Measurements from ENCODE around the gene TAF1A. TPM values are rescaled to one million over a fixed set of nuclear protein-coding genes. Genes with fewer than 3 reads are reported as not detected.

The TAF1A gene
- total RNA-seq, 1 donor from 2014 or later = 19.2 TPM

GRCh38 chr1:222586842-222587241 is 2.9 kb downstream of the TAF1A start:
- H3K27me3 Mint-ChIP-seq (ENCODE audit: insufficient read depth) = peaks cover 3% of the 10 kb centered on the region
- intact Hi-C loops (cut with micrococcal nuclease) = loop anchor here (5.0 kb wide), 1 partner anchor 1150 kb away; no protein-coding TSS in a partner anchor
- no peaks in the 10 kb centered on the region for H3K9me3 Mint-ChIP-seq
- peaks cover 32% of the 10 kb centered on the region for H3K36me3 Mint-ChIP-seq (ENCODE audit: low read depth)
- H3K27ac Mint-ChIP-seq = no peak overlapping the region
- DNase-seq (ENCODE audit: low spot score) = no peak
- no peak overlapping the region for H3K4me3 Mint-ChIP-seq
- peaks cover 37% of the 10 kb centered on the region for H3K4me1 Mint-ChIP-seq (ENCODE audit: low read depth)

- intact Hi-C loops (cut with micrococcal nuclease) = no loop called here
- no peaks in the 10 kb centered on the region for H3K27me3 Mint-ChIP-seq (ENCODE audit: insufficient read depth)
Observed at GRCh38 chr1:222583079-222583478, 6.7 kb downstream of the TAF1A start.

GRCh38 chr1:222582099-222582774 is 7.5 kb downstream of the TAF1A start:
- DNase-seq (ENCODE audit: low spot score) = no peak
- H3K4me3 Mint-ChIP-seq = no peak overlapping the region
- no peaks in the 10 kb centered on the region for H3K27me3 Mint-ChIP-seq (ENCODE audit: insufficient read depth)
- intact Hi-C loops (cut with micrococcal nuclease) = no loop called here
- H3K9me3 Mint-ChIP-seq = no peaks in the 10 kb centered on the region
- peaks cover 34% of the 10 kb centered on the region for H3K36me3 Mint-ChIP-seq (ENCODE audit: low read depth)
- peaks cover 15% of the 10 kb centered on the region for H3K4me1 Mint-ChIP-seq (ENCODE audit: low read depth)
- no peak overlapping the region for H3K27ac Mint-ChIP-seq

More at GRCh38 chr1:222583079-222583478, 6.7 kb downstream of the TAF1A start:
- DNase-seq (ENCODE audit: low spot score) = no peak
- Mint-ChIP-seq H3K9me3 (no peaks in the 10 kb centered on the region), H3K4me3 (no peak overlapping the region), H3K27ac (no peak overlapping the region), H3K4me1 (ENCODE audit: low read depth) (peaks cover 19% of the 10 kb centered on the region), H3K36me3 (ENCODE audit: low read depth) (peaks cover 31% of the 10 kb centered on the region)

- Mint-ChIP-seq H3K27ac (no peak overlapping the region), H3K4me1 (ENCODE audit: low read depth) (no peaks in the 10 kb centered on the region), H3K36me3 (ENCODE audit: low read depth) (peaks cover 44% of the 10 kb centered on the region), H3K9me3 (no peaks in the 10 kb centered on the region), H3K4me3 (no peak overlapping the region), H3K27me3 (ENCODE audit: insufficient read depth) (no peaks in the 10 kb centered on the region)
- intact Hi-C loops (cut with micrococcal nuclease) = no loop called here
- DNase-seq (ENCODE audit: low spot score) = no peak
Observed at GRCh38 chr1:222579316-222579715, 10.4 kb downstream of the TAF1A start.

- no peak overlapping the region for H3K27ac Mint-ChIP-seq
- intact Hi-C loops (cut with micrococcal nuclease) = no loop called here
- H3K36me3 Mint-ChIP-seq (ENCODE audit: low read depth) = peaks cover 48% of the 10 kb centered on the region
- no peaks in the 10 kb centered on the region for H3K27me3 Mint-ChIP-seq (ENCODE audit: insufficient read depth)
- H3K4me3 Mint-ChIP-seq = no peak overlapping the region
- H3K4me1 Mint-ChIP-seq (ENCODE audit: low read depth) = no peaks in the 10 kb centered on the region
- peaks cover 8% of the 10 kb centered on the region for H3K9me3 Mint-ChIP-seq
- no peak for DNase-seq (ENCODE audit: low spot score)
Observed at GRCh38 chr1:222570837-222571236, 18.9 kb downstream of the TAF1A start.

GRCh38 chr1:222561656-222562055 is 28.1 kb downstream of the TAF1A start:
- Mint-ChIP-seq H3K27ac (no peak overlapping the region), H3K4me1 (ENCODE audit: low read depth) (no peaks in the 10 kb centered on the region), H3K36me3 (ENCODE audit: low read depth) (peaks cover 22% of the 10 kb centered on the region), H3K4me3 (no peak overlapping the region), H3K27me3 (ENCODE audit: insufficient read depth) (no peaks in the 10 kb centered on the region), H3K9me3 (no peaks in the 10 kb centered on the region)
- intact Hi-C loops (cut with micrococcal nuclease) = no loop called here
- no peak for DNase-seq (ENCODE audit: low spot score)

GRCh38 chr1:222557574-222557973 is 32.2 kb downstream of the TAF1A start:
- Mint-ChIP-seq H3K9me3 (no peaks in the 10 kb centered on the region), H3K27me3 (ENCODE audit: insufficient read depth) (no peaks in the 10 kb centered on the region), H3K4me1 (ENCODE audit: low read depth) (no peaks in the 10 kb centered on the region), H3K4me3 (no peak overlapping the region), H3K27ac (no peak overlapping the region), H3K36me3 (ENCODE audit: low read depth) (peaks cover 20% of the 10 kb centered on the region)
- DNase-seq (ENCODE audit: low spot score) = no peak
- intact Hi-C loops (cut with micrococcal nuclease) = no loop called here

GRCh38 chr1:222557148-222557547 is 32.6 kb downstream of the TAF1A start:
- no peak overlapping the region for H3K27ac Mint-ChIP-seq

GRCh38 chr1:222555992-222556615 is 33.6 kb downstream of the TAF1A start:
- no peak for DNase-seq (ENCODE audit: low spot score)

More at GRCh38 chr1:222557148-222557547, 32.6 kb downstream of the TAF1A start:
- Mint-ChIP-seq H3K4me3 (no peak overlapping the region), H3K4me1 (ENCODE audit: low read depth) (no peaks in the 10 kb centered on the region), H3K36me3 (ENCODE audit: low read depth) (peaks cover 20% of the 10 kb centered on the region), H3K27me3 (ENCODE audit: insufficient read depth) (no peaks in the 10 kb centered on the region), H3K9me3 (no peaks in the 10 kb centered on the region)
- intact Hi-C loops (cut with micrococcal nuclease) = no loop called here
- DNase-seq (ENCODE audit: low spot score) = no peak

GRCh38 chr1:222554177-222554576 is 35.6 kb downstream of the TAF1A start:
- intact Hi-C loops (cut with micrococcal nuclease) = no loop called here

More at GRCh38 chr1:222555992-222556615, 33.6 kb downstream of the TAF1A start:
- intact Hi-C loops (cut with micrococcal nuclease) = no loop called here
- H3K9me3 Mint-ChIP-seq = no peaks in the 10 kb centered on the region
- H3K27me3 Mint-ChIP-seq (ENCODE audit: insufficient read depth) = no peaks in the 10 kb centered on the region
- no peaks in the 10 kb centered on the region for H3K4me1 Mint-ChIP-seq (ENCODE audit: low read depth)
- H3K36me3 Mint-ChIP-seq (ENCODE audit: low read depth) = peaks cover 18% of the 10 kb centered on the region
- H3K4me3 Mint-ChIP-seq = no peak overlapping the region
- H3K27ac Mint-ChIP-seq = no peak overlapping the region

GRCh38 chr1:222552882-222553281 is 36.9 kb downstream of the TAF1A start:
- Mint-ChIP-seq H3K27me3 (ENCODE audit: insufficient read depth) (peaks cover 2% of the 10 kb centered on the region), H3K4me3 (no peak overlapping the region), H3K27ac (no peak overlapping the region), H3K4me1 (ENCODE audit: low read depth) (no peaks in the 10 kb centered on the region), H3K9me3 (no peaks in the 10 kb centered on the region), H3K36me3 (ENCODE audit: low read depth) (peaks cover 5% of the 10 kb centered on the region)
- intact Hi-C loops (cut with micrococcal nuclease) = no loop called here
- no peak for DNase-seq (ENCODE audit: low spot score)

More at GRCh38 chr1:222554177-222554576, 35.6 kb downstream of the TAF1A start:
- Mint-ChIP-seq H3K4me1 (ENCODE audit: low read depth) (no peaks in the 10 kb centered on the region), H3K4me3 (no peak overlapping the region), H3K27ac (no peak overlapping the region), H3K36me3 (ENCODE audit: low read depth) (peaks cover 7% of the 10 kb centered on the region), H3K27me3 (ENCODE audit: insufficient read depth) (no peaks in the 10 kb centered on the region), H3K9me3 (no peaks in the 10 kb centered on the region)
- DNase-seq (ENCODE audit: low spot score) = no peak

- Mint-ChIP-seq H3K9me3 (no peaks in the 10 kb centered on the region), H3K4me3 (no peak within 1 kb of the TSS), H3K36me3 (ENCODE audit: low read depth) (no peaks in the 10 kb centered on the region), H3K27me3 (ENCODE audit: insufficient read depth) (peaks cover 5% of the 10 kb centered on the region), H3K27ac (no peak within 1 kb of the TSS), H3K4me1 (ENCODE audit: low read depth) (no peaks in the 10 kb centered on the region)
- intact Hi-C loops (cut with micrococcal nuclease) = no loop called here
- DNase-seq (ENCODE audit: low spot score) = no peak
Observed at GRCh38 chr1:222547944-222548671, 41.6 kb downstream of the TAF1A start, which contains the start of gene HHIPL2. HHIPL2 (minus strand) TSS chr1:222548104; CDS start chr1:222548044, 60 bp downstream.

GRCh38 chr1:222547260-222547614 is 42.5 kb downstream of the TAF1A start:
- DNase-seq (ENCODE audit: low spot score) = no peak
- H3K36me3 Mint-ChIP-seq (ENCODE audit: low read depth) = no peaks in the 10 kb centered on the region

More at GRCh38 chr1:222547260-222547614, 42.5 kb downstream of the TAF1A start:
- Mint-ChIP-seq H3K9me3 (no peaks in the 10 kb centered on the region), H3K27me3 (ENCODE audit: insufficient read depth) (peaks cover 5% of the 10 kb centered on the region), H3K4me1 (ENCODE audit: low read depth) (no peaks in the 10 kb centered on the region), H3K4me3 (no peak overlapping the region), H3K27ac (no peak overlapping the region)
- intact Hi-C loops (cut with micrococcal nuclease) = no loop called here
